ENCODE results near the gene IRX6. TPM values are rescaled to one million over a fixed set of nuclear protein-coding genes. Genes with fewer than 3 reads are reported as not detected.

Gene IRX6
- total and polyA plus RNA-seq, 4 experiments from 2014 or later, result not detected

DNA sequence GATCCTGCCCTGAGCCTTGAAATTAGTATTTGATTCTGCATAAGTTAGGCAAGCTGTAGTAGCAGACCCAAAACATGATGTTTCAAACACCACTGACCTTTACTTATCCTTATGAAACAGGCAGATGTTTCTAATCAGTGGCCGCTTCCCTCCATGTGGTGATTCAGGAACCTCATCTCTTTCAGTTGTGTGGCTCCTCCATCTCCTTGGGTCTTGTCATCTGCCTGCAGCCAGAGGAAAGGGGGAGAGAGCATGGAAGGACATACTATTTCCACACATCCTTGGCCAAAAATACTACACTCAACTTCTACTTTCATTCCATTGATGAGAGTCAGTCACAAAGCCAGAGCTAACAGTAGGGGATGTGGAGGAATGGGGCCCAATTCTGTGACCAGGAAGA is 41.6 kb upstream of the IRX6 start:
- intact Hi-C loops (cut with micrococcal nuclease), result no loop called here
- H3K4me3 Mint-ChIP-seq, result no peak overlapping the region
- no peak overlapping the region for H3K27ac ChIP-seq (ENCODE audit: low read depth, low read length)
- H3K4me1 Mint-ChIP-seq, result no peaks in the 10 kb centered on the region
- ChIA-PET POLR2A (ENCODE audit: partially characterized antibody) (no interaction called here), CTCF (ENCODE audit: partially characterized antibody) (no interaction called here)
- H3K27me3 ChIP-seq (ENCODE audit: insufficient read depth, low read length), result no peaks in the 10 kb centered on the region
- peaks cover 1 to 12% of the 10 kb centered on the region in 2 donors for H3K27me3 Mint-ChIP-seq
- H3K4me1 ChIP-seq (ENCODE audit: insufficient read depth, low read length), result no peaks in the 10 kb centered on the region
- peaks cover 0 to 8% (median 4%) of the 10 kb centered on the region in 8 donors for H3K9me3 Mint-ChIP-seq
- H3K36me3 ChIP-seq (ENCODE audit: insufficient read depth, low read length), result no peaks in the 10 kb centered on the region
- no peaks in the 10 kb centered on the region for H3K36me3 Mint-ChIP-seq
- no peak overlapping the region for H3K27ac Mint-ChIP-seq
- H3K9me3 ChIP-seq (ENCODE audit: control insufficient read depth in 1 of 2, low read length in 2 of 2), result no peaks in the 10 kb centered on the region
- no peak for DNase-seq
- no peak overlapping the region for H3K4me3 ChIP-seq (ENCODE audit: low read length in 2 of 2)

DNA sequence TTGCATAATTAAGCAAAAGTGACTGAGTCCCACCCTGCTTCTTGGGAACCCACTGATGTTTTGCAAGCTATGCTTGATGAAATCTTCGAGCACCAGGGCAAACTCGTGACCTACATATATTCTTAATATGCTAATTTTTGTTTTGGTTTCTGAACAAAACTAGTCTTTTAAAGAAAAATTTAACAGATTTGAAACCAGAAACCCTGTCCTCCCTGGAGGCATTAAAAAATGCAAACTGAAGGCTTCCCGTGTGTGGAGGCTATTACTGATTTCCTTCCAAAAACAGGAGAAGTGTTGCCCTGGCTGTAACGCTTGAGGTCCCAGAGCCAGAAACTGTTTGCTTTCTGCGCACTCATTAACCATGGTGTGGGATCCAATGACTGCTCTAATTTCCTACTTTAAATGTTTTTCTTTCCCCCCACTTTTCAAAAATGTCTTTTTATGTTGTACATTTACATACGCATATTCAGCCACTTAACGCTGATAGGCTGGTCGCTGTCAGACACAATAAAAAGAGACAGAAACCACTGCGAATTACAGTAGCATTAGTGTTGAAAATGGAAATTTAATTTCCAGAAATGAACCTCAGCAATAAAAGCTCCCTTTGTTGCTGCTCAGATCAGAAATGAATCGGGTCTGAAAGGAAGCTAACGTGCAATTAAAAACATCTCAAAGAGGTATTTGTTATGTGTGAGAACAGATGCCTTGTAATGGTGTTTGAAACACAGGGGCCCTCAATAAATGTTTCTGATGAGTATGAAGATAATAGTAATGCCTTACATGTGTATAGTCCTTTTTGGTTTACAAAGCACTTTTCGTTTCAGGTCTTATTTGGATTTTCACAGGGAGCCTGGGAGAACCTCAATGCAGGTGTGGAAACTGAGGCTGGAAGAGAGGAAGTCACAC is 39.9 kb upstream of the IRX6 start:
- Histone ChIP-seq H3K4me1 (ENCODE audit: insufficient read depth, low read length) (no peaks in the 10 kb centered on the region), H3K27ac (ENCODE audit: low read depth, low read length) (no peak overlapping the region), H3K9me3 (ENCODE audit: control insufficient read depth in 1 of 2, low read length in 2 of 2) (no peaks in the 10 kb centered on the region), H3K36me3 (ENCODE audit: insufficient read depth, low read length) (no peaks in the 10 kb centered on the region), H3K4me3 (ENCODE audit: low read length in 2 of 2) (no peak overlapping the region), H3K27me3 (ENCODE audit: insufficient read depth, low read length) (no peaks in the 10 kb centered on the region)
- no peak for DNase-seq
- Mint-ChIP-seq H3K36me3 (no peaks in the 10 kb centered on the region), H3K9me3 (peaks cover 0 to 17% (median 10%) of the 10 kb centered on the region in 8 donors), H3K27ac (no peak overlapping the region), H3K27me3 (peaks cover 0 to 12% of the 10 kb centered on the region in 2 donors), H3K4me3 (no peak overlapping the region), H3K4me1 (no peaks in the 10 kb centered on the region)
- CTCF ChIA-PET (ENCODE audit: partially characterized antibody), result no interaction called here
- POLR2A ChIA-PET (ENCODE audit: partially characterized antibody), result no interaction called here
- intact Hi-C loops (cut with micrococcal nuclease), result no loop called here

DNA sequence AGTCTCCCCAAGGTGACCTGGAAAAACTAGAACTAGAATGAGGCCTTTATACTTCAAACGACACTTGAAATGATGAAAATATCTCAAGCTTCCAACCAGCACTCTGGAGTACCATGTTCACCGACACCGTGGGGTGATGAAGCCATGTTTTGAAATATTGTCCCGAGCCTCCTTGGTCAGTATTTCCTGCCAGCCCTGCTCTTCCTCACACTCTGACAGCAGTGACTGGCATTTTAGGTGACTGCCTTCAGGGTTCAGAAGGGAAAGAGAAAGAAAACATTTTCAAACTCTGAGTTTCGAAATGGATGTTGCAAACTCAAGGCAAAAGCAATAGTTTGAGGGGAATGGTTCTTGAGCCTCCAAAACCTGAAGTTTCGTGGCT is 39.3 kb upstream of the IRX6 start:
- no peak overlapping the region for H3K4me3 Mint-ChIP-seq
- CTCF ChIA-PET (ENCODE audit: partially characterized antibody), result no interaction called here
- Histone ChIP-seq H3K36me3 (ENCODE audit: insufficient read depth, low read length) (no peaks in the 10 kb centered on the region), H3K27ac (ENCODE audit: low read depth, low read length) (no peak overlapping the region), H3K4me3 (ENCODE audit: low read length in 2 of 2) (no peak overlapping the region), H3K4me1 (ENCODE audit: insufficient read depth, low read length) (no peaks in the 10 kb centered on the region), H3K9me3 (ENCODE audit: control insufficient read depth in 1 of 2, low read length in 2 of 2) (no peaks in the 10 kb centered on the region), H3K27me3 (ENCODE audit: insufficient read depth, low read length) (no peaks in the 10 kb centered on the region)
- peaks cover 0 to 17% (median 10%) of the 10 kb centered on the region in 8 donors for H3K9me3 Mint-ChIP-seq
- intact Hi-C loops (cut with micrococcal nuclease), result no loop called here
- no peak overlapping the region for H3K27ac Mint-ChIP-seq
- H3K36me3 Mint-ChIP-seq, result no peaks in the 10 kb centered on the region
- peaks cover 0 to 12% of the 10 kb centered on the region in 2 donors for H3K27me3 Mint-ChIP-seq
- no peak for DNase-seq
- POLR2A ChIA-PET (ENCODE audit: partially characterized antibody), result no interaction called here
- H3K4me1 Mint-ChIP-seq, result no peaks in the 10 kb centered on the region

DNA sequence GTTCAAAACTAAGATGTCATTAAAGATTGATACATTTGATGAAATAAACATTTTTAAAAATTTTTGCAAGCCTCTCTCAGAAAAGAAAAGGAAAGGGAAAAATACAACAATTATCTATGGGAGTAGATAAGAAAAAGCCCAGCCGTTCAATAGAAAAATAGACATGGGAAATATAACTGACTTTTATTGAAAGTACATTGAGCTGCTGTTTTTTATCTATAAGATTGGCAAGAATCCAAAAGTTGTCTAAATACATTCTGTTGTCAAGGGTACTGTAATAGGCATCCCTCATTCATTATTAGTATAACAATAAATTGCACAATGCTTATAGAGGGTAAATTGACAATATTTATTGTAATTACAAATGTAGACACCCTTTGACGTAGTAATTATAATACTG is 38.4 kb upstream of the IRX6 start:
- CTCF ChIA-PET (ENCODE audit: partially characterized antibody), result no interaction called here
- Mint-ChIP-seq H3K4me3 (no peak overlapping the region), H3K4me1 (no peaks in the 10 kb centered on the region), H3K27me3 (peaks cover 0 to 12% of the 10 kb centered on the region in 2 donors), H3K27ac (no peak overlapping the region), H3K9me3 (peaks cover 0 to 17% (median 10%) of the 10 kb centered on the region in 8 donors), H3K36me3 (no peaks in the 10 kb centered on the region)
- intact Hi-C loops (cut with micrococcal nuclease), result no loop called here
- no peak overlapping the region for H3K27ac ChIP-seq (ENCODE audit: low read depth, low read length)
- H3K4me3 ChIP-seq (ENCODE audit: low read length in 2 of 2), result no peak overlapping the region
- no peaks in the 10 kb centered on the region for H3K27me3 ChIP-seq (ENCODE audit: insufficient read depth, low read length)
- H3K4me1 ChIP-seq (ENCODE audit: insufficient read depth, low read length), result no peaks in the 10 kb centered on the region
- no peaks in the 10 kb centered on the region for H3K36me3 ChIP-seq (ENCODE audit: insufficient read depth, low read length)
- H3K9me3 ChIP-seq (ENCODE audit: control insufficient read depth in 1 of 2, low read length in 2 of 2), result no peaks in the 10 kb centered on the region
- POLR2A ChIA-PET (ENCODE audit: partially characterized antibody), result no interaction called here
- DNase-seq, result no peak

DNA sequence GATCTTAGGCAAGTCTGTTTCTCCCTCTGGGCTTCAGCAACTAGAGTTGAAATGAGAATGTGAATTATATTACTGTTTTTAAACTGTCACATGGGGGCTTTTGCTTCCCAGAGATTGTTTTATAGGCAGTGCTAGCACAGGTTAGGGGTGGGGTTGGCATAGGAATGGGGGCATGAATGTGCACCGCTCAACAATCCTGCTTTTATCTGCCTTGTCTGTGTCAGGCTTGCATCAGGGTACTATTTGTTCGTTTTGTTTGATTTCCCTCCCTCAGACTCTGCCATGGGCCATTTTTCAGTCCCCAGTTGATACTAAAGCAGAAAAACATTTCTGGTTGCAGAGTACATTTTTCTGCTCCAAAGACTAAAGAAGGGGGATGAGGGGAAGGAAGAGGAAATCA is 34.6 kb upstream of the IRX6 start:
- Mint-ChIP-seq H3K4me3 (no peak overlapping the region), H3K27ac (no peak overlapping the region), H3K27me3 (peaks cover 4 to 7% of the 10 kb centered on the region in 2 donors), H3K36me3 (no peaks in the 10 kb centered on the region), H3K9me3 (peaks cover 0 to 17% (median 9%) of the 10 kb centered on the region in 8 donors), H3K4me1 (no peaks in the 10 kb centered on the region)
- Histone ChIP-seq H3K27me3 (ENCODE audit: insufficient read depth, low read length) (no peaks in the 10 kb centered on the region), H3K27ac (ENCODE audit: low read depth, low read length) (no peak overlapping the region), H3K36me3 (ENCODE audit: insufficient read depth, low read length) (no peaks in the 10 kb centered on the region), H3K4me1 (ENCODE audit: insufficient read depth, low read length) (no peaks in the 10 kb centered on the region), H3K4me3 (ENCODE audit: low read length in 2 of 2) (no peak overlapping the region), H3K9me3 (ENCODE audit: control insufficient read depth in 1 of 2, low read length in 2 of 2) (no peaks in the 10 kb centered on the region)
- intact Hi-C loops (cut with micrococcal nuclease), result no loop called here
- ChIA-PET CTCF (ENCODE audit: partially characterized antibody) (no interaction called here), POLR2A (ENCODE audit: partially characterized antibody) (no interaction called here)
- DNase-seq, result no peak

DNA sequence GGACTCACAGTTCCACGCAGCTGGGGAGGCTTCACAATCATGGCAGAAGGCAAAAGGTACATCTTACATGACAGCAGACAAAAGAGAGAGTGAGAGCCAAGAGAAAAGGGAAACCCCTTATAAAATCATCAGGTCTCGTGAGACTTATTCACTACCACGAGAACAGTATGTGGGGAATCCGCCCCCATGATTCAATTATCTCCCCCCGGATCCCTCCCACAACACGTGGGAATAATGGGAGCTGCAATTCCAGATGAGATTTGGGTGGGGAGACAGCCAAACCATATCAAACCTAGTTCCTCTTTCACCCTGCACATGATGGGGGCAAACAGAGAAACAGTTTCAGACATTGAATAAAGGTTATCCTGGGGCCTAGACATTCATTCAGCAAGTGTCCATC is 32.2 kb upstream of the IRX6 start:
- CTCF ChIA-PET (ENCODE audit: partially characterized antibody), result no interaction called here
- intact Hi-C loops (cut with micrococcal nuclease), result no loop called here
- H3K36me3 ChIP-seq (ENCODE audit: insufficient read depth, low read length), result no peaks in the 10 kb centered on the region

DNA sequence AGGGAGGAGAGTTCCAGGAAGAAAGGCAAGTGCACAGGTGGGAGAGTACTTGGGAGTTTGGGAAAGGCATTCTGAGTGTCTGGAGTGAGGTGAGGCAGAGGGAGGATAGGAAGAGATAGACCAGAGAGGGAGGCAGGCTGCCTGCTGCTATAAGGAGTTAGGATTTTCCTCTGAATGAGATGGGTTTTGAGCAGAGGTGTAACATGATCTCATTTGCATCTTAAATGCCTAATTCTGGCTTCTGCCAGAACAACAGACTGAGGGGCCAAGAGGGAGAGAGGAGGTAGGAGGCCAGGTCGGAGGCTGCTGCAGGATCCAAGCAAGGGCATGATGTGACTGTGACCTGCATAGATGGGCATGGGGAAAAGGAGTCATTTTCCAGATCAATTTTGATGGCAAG is 31.5 kb upstream of the IRX6 start:
- Histone ChIP-seq H3K4me1 (ENCODE audit: insufficient read depth, low read length) (no peaks in the 10 kb centered on the region), H3K27ac (ENCODE audit: low read depth, low read length) (no peak overlapping the region), H3K27me3 (ENCODE audit: insufficient read depth, low read length) (no peaks in the 10 kb centered on the region), H3K36me3 (ENCODE audit: insufficient read depth, low read length) (no peaks in the 10 kb centered on the region), H3K9me3 (ENCODE audit: control insufficient read depth in 1 of 2, low read length in 2 of 2) (no peaks in the 10 kb centered on the region), H3K4me3 (ENCODE audit: low read length in 2 of 2) (no peak overlapping the region)
- H3K27me3 Mint-ChIP-seq, result peaks cover 2 to 7% of the 10 kb centered on the region in 2 donors
- POLR2A ChIA-PET (ENCODE audit: partially characterized antibody), result no interaction called here
- intact Hi-C loops (cut with micrococcal nuclease), result no loop called here
- H3K4me3 Mint-ChIP-seq, result no peak overlapping the region
- H3K27ac Mint-ChIP-seq, result no peak overlapping the region
- H3K4me1 Mint-ChIP-seq, result no peaks in the 10 kb centered on the region
- H3K9me3 Mint-ChIP-seq, result peaks cover 0 to 12% (median 5%) of the 10 kb centered on the region in 8 donors
- H3K36me3 Mint-ChIP-seq, result no peaks in the 10 kb centered on the region
- CTCF ChIA-PET (ENCODE audit: partially characterized antibody), result no interaction called here
- DNase-seq, result no peak

More for the DNA sequence above, 32.2 kb upstream of the IRX6 start:
- Histone ChIP-seq H3K27me3 (ENCODE audit: insufficient read depth, low read length) (no peaks in the 10 kb centered on the region), H3K4me1 (ENCODE audit: insufficient read depth, low read length) (no peaks in the 10 kb centered on the region), H3K4me3 (ENCODE audit: low read length in 2 of 2) (no peak overlapping the region), H3K9me3 (ENCODE audit: control insufficient read depth in 1 of 2, low read length in 2 of 2) (no peaks in the 10 kb centered on the region), H3K27ac (ENCODE audit: low read depth, low read length) (no peak overlapping the region)
- no peak for DNase-seq
- Mint-ChIP-seq H3K4me1 (no peaks in the 10 kb centered on the region), H3K4me3 (no peak overlapping the region), H3K27me3 (peaks cover 5 to 7% of the 10 kb centered on the region in 2 donors), H3K27ac (no peak overlapping the region), H3K36me3 (no peaks in the 10 kb centered on the region), H3K9me3 (peaks cover 0 to 17% (median 9%) of the 10 kb centered on the region in 8 donors)
- POLR2A ChIA-PET (ENCODE audit: partially characterized antibody), result no interaction called here
